SJCRH30 (cell line): ENCODE measurements around the gene TFB1M. TPM values are rescaled to one million over a fixed set of nuclear protein-coding genes. Genes with fewer than 3 reads are reported as not detected.
"Not testable (repeated sequence)": the region's sequence is repeated elsewhere in the genome, so short reads cannot be mapped to it uniquely, and the experiment has no call there.

Experiments used
- DNase-seq, 2 experiments: peaks; one replicate each; pipeline ENCODE4 v3.0.0-alpha.2; 2015 to 2020
- H3K27ac ChIP-seq: fragments of 250-450 bp; sonication (Bioruptor Pico); 2 replicates; pipeline ENCODE4 v1.5.1; 2020; ENCODE audit warnings: mild to moderate bottlenecking, moderate library complexity
- H3K27me3 ChIP-seq: fragments of 250-450 bp; sonication (Bioruptor Pico); 2 replicates; pipeline ENCODE4 v1.5.1; 2020; ENCODE audit warnings: mild to moderate bottlenecking, moderate library complexity
- H3K36me3 ChIP-seq: fragments of 250-450 bp; sonication (Bioruptor Pico); 2 replicates; pipeline ENCODE4 v1.5.1; 2020; ENCODE audit warnings: mild to moderate bottlenecking, moderate library complexity
- H3K4me1 ChIP-seq: fragments of 250-450 bp; sonication (Bioruptor Pico); 2 replicates; pipeline ENCODE4 v1.5.1; 2020; ENCODE audit warnings: mild to moderate bottlenecking, moderate library complexity
- H3K4me3 ChIP-seq: fragments of 250-450 bp; sonication (Bioruptor Pico); 2 replicates; pipeline ENCODE4 v1.5.1; 2020; ENCODE audit warnings: mild to moderate bottlenecking, moderate library complexity
- H3K9me3 ChIP-seq: fragments of 250-450 bp; sonication (Bioruptor Pico); replicated peaks from 2 replicates; pipeline ENCODE4 v1.5.1; 2020; ENCODE audit warnings: mild to moderate bottlenecking, moderate library complexity
- total RNA-seq: library from RNA; depleted of rRNA; stranded (reverse); fragments of >200 nt; shearing (Covaris generic); gene quantifications from 2 replicates; pipeline ENCODE4 v1.2.3, GENCODE V29; 2014

The TFB1M gene
- total RNA-seq, 1 experiment from 2014 or later, result 13.1 TPM

DNA sequence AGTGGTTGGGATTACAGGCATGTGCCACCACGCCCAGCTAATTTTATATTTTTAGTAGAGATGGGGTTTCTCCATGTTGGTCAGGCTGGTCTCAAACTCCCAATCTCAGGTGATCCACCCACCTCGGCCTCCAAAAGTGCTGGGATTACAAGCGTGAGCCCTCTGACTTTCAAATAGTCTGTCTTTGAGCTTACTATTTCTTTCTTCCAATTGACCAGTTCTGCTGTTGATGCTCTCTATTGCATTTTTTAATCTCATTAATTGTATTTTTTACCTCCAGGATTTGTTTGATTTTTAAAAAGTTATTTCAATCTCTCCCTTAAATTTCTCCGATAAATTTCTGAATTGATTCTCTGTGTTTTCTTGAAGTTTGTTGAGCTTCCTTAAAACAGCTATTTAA, 25.6 kb upstream of the TFB1M start:
- DNase-seq, H3K36me3 ChIP-seq, H3K4me1 ChIP-seq, H3K4me3 ChIP-seq, H3K9me3 ChIP-seq, H3K27me3 ChIP-seq, H3K27ac ChIP-seq: not testable (repeated sequence)

GRCh38 chr6:155338237-155338636, 24.0 kb upstream of the TFB1M start:
- not testable (repeated sequence) for H3K9me3 ChIP-seq, DNase-seq, H3K27ac ChIP-seq, H3K4me3 ChIP-seq, H3K4me1 ChIP-seq, H3K36me3 ChIP-seq, H3K27me3 ChIP-seq

DNA sequence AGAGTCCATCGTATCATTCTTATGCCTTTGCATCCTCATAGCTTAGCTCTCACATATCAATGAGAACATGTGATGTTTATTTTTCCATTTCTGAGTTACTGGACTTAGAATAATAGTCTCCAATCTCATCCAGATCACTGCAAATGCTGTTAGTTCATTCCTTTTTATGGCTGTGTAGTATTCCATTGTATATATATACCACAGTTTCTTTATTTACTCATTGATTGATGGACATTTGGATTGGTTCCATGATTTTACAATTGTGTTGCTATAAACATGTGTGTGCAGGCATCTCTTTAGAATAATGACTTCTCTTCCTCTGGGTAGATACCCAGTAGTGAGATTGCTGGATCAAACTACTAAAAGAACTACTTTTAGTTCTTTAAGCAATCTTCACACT, 21.0 kb upstream of the TFB1M start:
- no peak overlapping the region for H3K4me3 ChIP-seq

DNA sequence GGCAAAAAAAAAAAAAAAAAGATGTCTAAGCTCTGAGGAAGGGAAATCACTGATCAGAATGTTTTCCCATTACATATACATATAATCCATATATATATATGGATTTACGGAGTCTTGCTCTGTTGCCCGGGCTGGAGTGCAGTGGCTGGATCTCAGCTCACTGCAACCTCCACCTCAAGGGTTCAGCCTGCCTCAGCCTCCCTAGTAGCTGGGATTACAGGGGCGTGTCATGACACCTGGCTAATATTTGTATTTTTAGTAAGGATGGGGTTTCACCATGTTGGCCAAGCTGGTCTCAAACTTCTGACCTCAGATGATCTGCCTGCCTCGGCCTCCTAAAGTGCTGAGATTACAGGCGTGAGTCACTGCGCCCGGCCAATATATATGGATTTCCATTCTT, 19.8 kb upstream of the TFB1M start:
- not testable (repeated sequence) for H3K4me1 ChIP-seq, DNase-seq, H3K4me3 ChIP-seq, H3K9me3 ChIP-seq, H3K36me3 ChIP-seq, H3K27me3 ChIP-seq, H3K27ac ChIP-seq

More for the DNA sequence above, 21.0 kb upstream of the TFB1M start:
- Histone ChIP-seq H3K9me3 (no peaks in the 10 kb centered on the region), H3K36me3 (no peaks in the 10 kb centered on the region), H3K27ac (no peak overlapping the region), H3K4me1 (no peaks in the 10 kb centered on the region), H3K27me3 (no peaks in the 10 kb centered on the region)
- no peak for DNase-seq

DNA sequence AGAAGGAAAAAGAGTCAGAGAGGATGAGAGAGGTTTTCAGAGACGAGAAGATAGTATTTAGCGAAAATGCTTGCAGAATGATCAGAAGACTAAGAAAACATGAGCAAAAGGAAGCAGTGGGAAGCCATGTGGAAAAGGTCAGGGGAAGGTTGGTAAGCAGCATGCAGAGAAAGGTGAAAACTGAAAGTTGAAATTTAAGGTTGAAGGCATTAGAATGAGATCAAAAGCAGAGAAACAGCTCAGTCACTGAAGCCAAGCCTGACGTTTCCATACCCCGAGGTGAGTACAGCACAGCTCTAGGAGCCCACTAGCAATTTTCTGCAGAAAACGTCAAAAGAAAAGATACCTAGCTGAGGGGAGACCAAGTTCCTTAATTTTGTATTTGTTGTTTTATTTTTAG, 19.1 kb upstream of the TFB1M start:
- H3K4me3 ChIP-seq, result no peak overlapping the region
- no peaks in the 10 kb centered on the region for H3K36me3 ChIP-seq
- H3K27ac ChIP-seq, result no peak overlapping the region
- no peak for DNase-seq
- no peaks in the 10 kb centered on the region for H3K4me1 ChIP-seq
- H3K9me3 ChIP-seq, result no peaks in the 10 kb centered on the region
- H3K27me3 ChIP-seq, result no peaks in the 10 kb centered on the region

GRCh38 chr6:155330922-155331321, 16.6 kb upstream of the TFB1M start:
- H3K27me3 ChIP-seq, result no peaks in the 10 kb centered on the region
- no peak for DNase-seq
- H3K9me3 ChIP-seq, result peaks cover 3% of the 10 kb centered on the region; the same call in 1 of the 2 replicates
- no peaks in the 10 kb centered on the region for H3K36me3 ChIP-seq
- no peak overlapping the region for H3K4me3 ChIP-seq
- no peak overlapping the region for H3K27ac ChIP-seq
- H3K4me1 ChIP-seq, result no peaks in the 10 kb centered on the region; the same call in 1 of the 2 replicates

GRCh38 chr6:155330133-155330734, 15.9 kb upstream of the TFB1M start:
- no peaks in the 10 kb centered on the region; the same call in 1 of the 2 replicates for H3K4me1 ChIP-seq
- no peaks in the 10 kb centered on the region for H3K27me3 ChIP-seq
- DNase-seq, result no peak
- H3K9me3 ChIP-seq, result peaks cover 3% of the 10 kb centered on the region; the same call in 1 of the 2 replicates
- no peaks in the 10 kb centered on the region for H3K36me3 ChIP-seq
- H3K27ac ChIP-seq, result no peak overlapping the region
- no peak overlapping the region for H3K4me3 ChIP-seq

- H3K4me3 ChIP-seq, result no peak overlapping the region
- no peak for DNase-seq
- H3K4me1 ChIP-seq, result no peaks in the 10 kb centered on the region; the same call in 1 of the 2 replicates
- H3K9me3 ChIP-seq, result peaks cover 3% of the 10 kb centered on the region; the same call in 1 of the 2 replicates
- no peaks in the 10 kb centered on the region for H3K36me3 ChIP-seq
- H3K27me3 ChIP-seq, result no peaks in the 10 kb centered on the region
- no peak overlapping the region for H3K27ac ChIP-seq
These were observed 15.3 kb upstream of the TFB1M start for GRCh38 chr6:155329460-155330132.

DNA sequence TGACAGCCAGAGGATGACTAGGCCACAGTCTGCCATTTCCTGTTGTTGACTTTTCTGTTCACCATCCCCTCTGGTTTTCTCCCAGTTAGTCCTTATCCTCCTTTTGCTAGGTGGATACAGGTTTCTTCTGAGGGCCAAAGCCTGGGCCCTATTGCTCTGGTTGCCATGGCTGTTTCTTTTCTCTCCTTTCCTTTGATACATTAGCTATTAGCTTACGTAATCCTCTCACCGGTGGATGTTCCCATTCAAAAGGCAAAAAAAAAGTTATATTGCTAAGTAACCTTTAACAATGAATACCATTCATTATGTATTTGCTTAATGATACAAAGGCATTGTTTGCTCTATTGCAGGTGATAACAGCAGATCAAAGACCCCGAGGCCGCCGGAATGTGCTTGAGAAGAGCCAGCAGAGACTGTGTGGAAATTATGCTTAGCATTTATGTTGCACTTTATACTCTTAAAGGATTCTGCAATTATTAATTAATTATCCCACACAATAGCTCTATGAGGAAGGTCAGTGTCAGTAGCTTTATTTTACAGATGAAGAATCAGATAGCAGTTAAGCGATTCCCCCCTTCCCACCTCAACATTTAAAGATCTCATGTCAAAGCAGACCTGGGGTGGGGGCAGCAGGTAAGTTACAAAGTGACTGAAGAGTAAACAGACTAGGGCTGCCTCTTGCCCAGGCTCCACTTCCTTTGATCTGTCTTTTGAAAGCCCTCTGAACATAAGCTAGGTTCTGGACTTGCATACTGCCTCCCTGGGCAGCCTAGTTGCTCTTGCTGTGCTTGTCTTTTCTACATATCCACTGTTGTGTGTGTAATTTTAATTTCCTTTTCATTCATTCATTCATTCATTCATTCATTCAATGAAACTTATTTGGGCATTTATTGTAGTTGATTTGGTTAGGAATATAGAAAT, 14.5 kb upstream of the TFB1M start:
- Histone ChIP-seq H3K4me3 (no peak overlapping the region), H3K27me3 (no peaks in the 10 kb centered on the region), H3K36me3 (no peaks in the 10 kb centered on the region), H3K4me1 (no peaks in the 10 kb centered on the region; the same call in 1 of the 2 replicates), H3K9me3 (peaks cover 3% of the 10 kb centered on the region; the same call in 1 of the 2 replicates), H3K27ac (no peak overlapping the region)
- DNase-seq, result no peak

DNA sequence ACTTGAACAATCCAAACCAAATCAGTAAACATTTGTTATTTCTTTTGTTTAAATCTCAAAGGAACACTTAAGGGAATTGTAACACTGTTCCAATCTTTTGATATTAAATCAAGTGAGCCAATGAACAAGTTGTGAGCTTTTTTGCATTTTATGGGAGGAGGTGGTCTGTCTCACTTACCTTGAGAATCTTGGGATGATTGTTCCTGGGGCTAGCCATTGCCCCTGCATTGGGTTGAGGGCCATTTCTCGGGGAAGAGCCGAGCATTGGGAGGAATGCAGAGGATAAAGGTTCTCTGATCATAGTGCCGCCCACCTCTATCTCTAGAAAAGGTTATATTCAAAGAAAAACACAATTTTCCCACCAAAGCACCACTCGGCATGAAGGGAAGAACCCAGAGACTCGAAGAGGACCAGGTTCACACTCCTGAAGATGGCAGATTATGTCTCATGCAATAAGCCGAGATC, 13.8 kb upstream of the TFB1M start:
- Histone ChIP-seq H3K27me3 (no peaks in the 10 kb centered on the region), H3K9me3 (peaks cover 3% of the 10 kb centered on the region; the same call in 1 of the 2 replicates), H3K36me3 (no peaks in the 10 kb centered on the region), H3K4me3 (no peak overlapping the region), H3K27ac (no peak overlapping the region), H3K4me1 (no peaks in the 10 kb centered on the region; the same call in 1 of the 2 replicates)
- DNase-seq, result no peak

GRCh38 chr6:155327326-155328073, 13.2 kb upstream of the TFB1M start:
- no peaks in the 10 kb centered on the region for H3K27me3 ChIP-seq
- peaks cover 3% of the 10 kb centered on the region; the same call in 1 of the 2 replicates for H3K9me3 ChIP-seq
- no peaks in the 10 kb centered on the region for H3K36me3 ChIP-seq
- H3K27ac ChIP-seq, result no peak overlapping the region
- DNase-seq, result peak in 1 of 2 experiments; percentile 65
- no peak overlapping the region for H3K4me3 ChIP-seq
- H3K4me1 ChIP-seq, result peaks cover under 1% of the 10 kb centered on the region; the same call in 1 of the 2 replicates

DNA sequence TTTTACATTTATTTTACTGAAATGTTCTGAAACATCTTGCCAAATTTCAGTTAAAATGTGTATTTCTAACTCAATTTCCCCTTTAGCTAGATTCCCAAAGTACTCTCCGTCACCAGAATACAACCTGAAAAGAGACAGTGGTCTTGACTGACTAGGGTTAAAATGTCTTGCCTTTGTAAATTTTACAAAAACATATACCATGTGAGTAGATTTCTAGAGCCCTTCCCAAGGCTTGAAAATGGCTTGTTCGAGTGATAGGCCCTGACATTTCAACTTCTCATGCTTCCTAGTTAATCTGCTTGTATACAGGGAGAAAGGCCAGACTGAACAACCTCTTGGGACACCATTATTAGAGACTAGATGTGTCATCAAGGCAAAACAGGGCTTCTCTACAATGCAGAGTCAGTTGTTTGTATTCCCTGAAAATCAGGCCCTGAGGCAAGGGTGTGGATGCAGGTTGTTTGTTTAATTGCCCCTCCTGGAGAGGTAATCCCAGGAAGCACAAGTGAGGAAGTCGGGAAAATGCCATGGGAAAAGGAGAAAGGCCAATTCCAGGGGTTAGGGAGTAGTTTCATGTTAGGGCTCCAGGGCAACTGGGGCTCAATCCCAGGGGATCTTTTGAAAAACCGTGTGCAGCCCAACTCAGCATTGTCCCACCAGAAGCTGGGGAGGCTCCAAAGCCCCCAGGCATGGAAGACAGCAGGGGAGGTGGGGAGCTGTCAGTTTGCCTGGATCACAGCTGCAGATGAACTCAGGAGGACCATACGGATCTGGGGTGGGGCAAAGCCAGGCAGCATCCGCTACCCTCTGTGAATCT, 11.6 kb upstream of the TFB1M start:
- DNase-seq, result peak in 1 of 2 experiments; percentile 5
- no peak overlapping the region for H3K4me3 ChIP-seq
- H3K9me3 ChIP-seq, result peaks cover 3% of the 10 kb centered on the region; the same call in 1 of the 2 replicates
- no peaks in the 10 kb centered on the region for H3K36me3 ChIP-seq
- H3K27ac ChIP-seq, result no peak overlapping the region
- H3K27me3 ChIP-seq, result no peaks in the 10 kb centered on the region
- H3K4me1 ChIP-seq, result peaks cover 2% of the 10 kb centered on the region; the same call in 1 of the 2 replicates

GRCh38 chr6:155324993-155325392, 10.7 kb upstream of the TFB1M start:
- Histone ChIP-seq H3K9me3 (peaks cover 3% of the 10 kb centered on the region; the same call in 1 of the 2 replicates), H3K27me3 (no peaks in the 10 kb centered on the region), H3K36me3 (no peaks in the 10 kb centered on the region), H3K4me1 (peaks cover 2% of the 10 kb centered on the region; the same call in 1 of the 2 replicates), H3K4me3 (no peak overlapping the region), H3K27ac (no peak overlapping the region)
- no peak for DNase-seq
